Measurements from ENCODE around the gene RNF225.
A peak's percentile ranks its signal among the peaks of the same experiment; 100 is the strongest.

Gene RNF225

DNA sequence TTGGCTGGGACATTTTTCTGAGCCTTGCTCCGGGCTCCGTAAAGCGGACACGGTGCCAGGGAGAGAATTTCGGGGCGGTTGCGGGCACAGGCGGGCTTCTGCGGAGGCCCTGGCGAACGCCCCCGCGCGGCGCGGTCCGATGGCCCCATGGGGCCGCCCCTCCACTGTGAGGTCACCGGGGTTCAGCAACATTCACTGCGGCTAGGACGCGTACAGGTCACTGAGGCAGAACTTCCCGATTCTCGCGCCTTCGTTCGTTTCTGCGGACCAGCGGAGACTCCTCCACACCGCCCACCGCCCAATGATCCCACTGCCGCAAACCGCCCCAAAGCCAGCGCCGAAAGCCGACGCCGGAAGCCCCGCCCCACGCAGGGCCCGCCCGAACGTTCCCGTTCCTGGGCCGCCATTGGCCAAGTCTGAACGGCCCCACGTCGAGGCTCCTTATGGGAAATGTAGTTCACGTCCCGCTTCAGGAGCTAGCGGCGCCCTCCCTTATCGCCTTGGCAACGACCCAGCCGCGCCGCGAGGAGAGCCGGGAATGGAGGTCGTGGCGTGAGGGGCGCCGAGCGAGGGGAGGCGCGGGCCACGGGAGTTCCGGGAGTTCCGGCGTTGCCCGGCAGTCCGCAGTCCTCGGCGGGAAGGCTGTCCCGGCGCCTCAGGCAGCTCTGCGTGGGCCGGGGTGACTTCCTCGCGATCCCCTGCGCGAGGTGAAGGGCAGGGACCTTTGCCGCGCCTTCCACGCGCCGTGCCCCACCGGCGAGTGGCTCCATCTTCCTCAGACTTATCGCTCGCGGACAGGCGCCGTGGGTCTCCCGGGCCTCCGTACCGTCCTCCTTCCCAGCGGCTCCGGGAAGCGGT is 12.9 kb downstream of the RNF225 start, which contains the start of gene ZNF584:
ZNF584 (plus strand) TSS at position 498 of the 858 bp plus-strand sequence. CDS start 499 bp downstream, outside the sequence.
- Histone ChIP-seq H3K9me3 (no peaks in the 10 kb centered on the region), H3K27me3 (no peaks in the 10 kb centered on the region), H3K36me3 (peaks cover 0 to 6% (median 2%) of the 10 kb centered on the region in 3 donors), H3K27ac (peak within 1 kb of the TSS; percentile 86 to 92), H3K4me1 (peaks cover 0 to 22% (median 18%) of the 10 kb centered on the region in 4 donors), H3K4me3 (peak within 1 kb of the TSS; percentile 76 to 99)
- peak; percentile 94 to 96 for DNase-seq
- intact Hi-C loops (cut with DNase I; ENCODE audit: low total_unique reads), result no loop called here
- TF ChIP-seq, protein P1, sequence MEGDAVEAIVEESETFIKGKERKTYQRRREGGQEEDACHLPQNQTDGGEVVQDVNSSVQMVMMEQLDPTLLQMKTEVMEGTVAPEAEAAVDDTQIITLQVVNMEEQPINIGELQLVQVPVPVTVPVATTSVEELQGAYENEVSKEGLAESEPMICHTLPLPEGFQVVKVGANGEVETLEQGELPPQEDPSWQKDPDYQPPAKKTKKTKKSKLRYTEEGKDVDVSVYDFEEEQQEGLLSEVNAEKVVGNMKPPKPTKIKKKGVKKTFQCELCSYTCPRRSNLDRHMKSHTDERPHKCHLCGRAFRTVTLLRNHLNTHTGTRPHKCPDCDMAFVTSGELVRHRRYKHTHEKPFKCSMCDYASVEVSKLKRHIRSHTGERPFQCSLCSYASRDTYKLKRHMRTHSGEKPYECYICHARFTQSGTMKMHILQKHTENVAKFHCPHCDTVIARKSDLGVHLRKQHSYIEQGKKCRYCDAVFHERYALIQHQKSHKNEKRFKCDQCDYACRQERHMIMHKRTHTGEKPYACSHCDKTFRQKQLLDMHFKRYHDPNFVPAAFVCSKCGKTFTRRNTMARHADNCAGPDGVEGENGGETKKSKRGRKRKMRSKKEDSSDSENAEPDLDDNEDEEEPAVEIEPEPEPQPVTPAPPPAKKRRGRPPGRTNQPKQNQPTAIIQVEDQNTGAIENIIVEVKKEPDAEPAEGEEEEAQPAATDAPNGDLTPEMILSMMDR (IDR thresholded peaks at IDR 0.05), result no peak

DNA sequence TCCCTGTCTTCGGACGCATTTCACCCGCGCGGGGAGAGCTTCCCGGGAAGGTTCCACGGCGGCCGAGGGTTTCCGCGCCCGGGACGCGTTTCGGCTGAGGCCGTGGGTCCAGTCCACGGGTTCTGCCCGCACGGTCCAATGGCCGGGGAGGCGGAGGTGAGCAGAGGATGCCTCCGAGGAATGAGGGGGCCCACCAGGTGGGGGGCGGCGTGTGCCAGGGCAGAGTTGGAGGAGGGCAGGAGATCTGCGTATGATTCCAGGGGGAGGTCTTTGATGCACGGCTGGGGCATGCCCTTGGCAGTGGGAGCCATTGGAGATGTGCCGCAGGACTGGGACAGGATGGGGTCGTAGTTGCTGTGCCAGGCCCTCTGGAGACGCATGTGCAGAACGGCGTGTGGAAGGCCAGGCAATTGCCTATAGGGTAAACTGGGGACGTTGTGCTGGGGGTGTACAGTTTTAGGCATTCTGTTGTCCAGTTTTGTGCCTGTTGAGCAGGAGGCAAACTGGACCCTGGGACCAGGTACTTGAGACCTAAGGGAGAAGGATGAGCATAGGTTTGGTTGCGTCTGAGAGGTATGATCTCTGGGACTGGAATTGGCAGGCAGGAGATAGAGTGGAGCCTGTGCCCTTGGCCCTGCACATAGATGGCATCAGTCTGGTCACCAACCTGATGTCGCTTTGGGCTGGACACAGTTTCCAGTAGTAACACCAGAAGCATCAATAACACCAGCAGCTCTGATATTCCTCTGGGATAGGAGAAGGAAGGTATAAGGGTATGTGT is 13.7 kb downstream of the RNF225 start:
- peaks cover 0 to 22% (median 18%) of the 10 kb centered on the region in 4 donors for H3K4me1 ChIP-seq
- peak overlapping the region; percentile 86 to 92 for H3K27ac ChIP-seq
- H3K27me3 ChIP-seq, result no peaks in the 10 kb centered on the region
- H3K36me3 ChIP-seq, result peaks cover 0 to 6% (median 4%) of the 10 kb centered on the region in 3 donors
- H3K4me3 ChIP-seq, result peak overlapping the region; percentile 76 to 99
- H3K9me3 ChIP-seq, result no peaks in the 10 kb centered on the region
- intact Hi-C loops (cut with DNase I; ENCODE audit: low total_unique reads), result no loop called here
- TF ChIP-seq, protein P1 (IDR thresholded peaks at IDR 0.05), result no peak
- DNase-seq, result peak in 1 of 2 donors; percentile 62

DNA sequence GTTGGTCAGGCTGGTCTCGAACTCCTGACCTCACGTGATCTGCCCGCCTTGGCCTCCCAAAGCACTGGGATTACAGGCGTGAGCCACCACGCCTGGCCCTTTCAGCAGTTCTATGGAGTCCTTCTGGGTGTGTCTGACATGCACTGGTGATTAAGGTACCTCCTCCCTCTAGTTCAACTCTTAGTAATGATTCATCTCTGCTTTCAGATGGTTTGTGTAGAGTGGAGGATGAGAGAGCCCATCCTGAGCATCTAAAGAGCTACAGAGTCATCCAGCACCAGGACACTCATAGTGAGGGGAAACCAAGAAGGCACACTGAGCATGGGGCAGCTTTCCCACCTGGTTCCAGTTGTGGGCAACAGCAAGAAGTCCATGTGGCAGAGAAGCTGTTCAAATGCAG is 21.1 kb downstream of the RNF225 start:
- TF ChIP-seq, protein P1 (IDR thresholded peaks at IDR 0.05), result no peak
- Histone ChIP-seq H3K4me1 (no peaks in the 10 kb centered on the region), H3K9me3 (peaks cover 0 to 16% (median 0%) of the 10 kb centered on the region in 3 donors), H3K4me3 (no peak overlapping the region), H3K27me3 (no peaks in the 10 kb centered on the region), H3K27ac (no peak overlapping the region), H3K36me3 (peaks cover 54 to 71% (median 65%) of the 10 kb centered on the region in 3 donors)
- intact Hi-C loops (cut with DNase I; ENCODE audit: low total_unique reads), result no loop called here
- no peak for DNase-seq

DNA sequence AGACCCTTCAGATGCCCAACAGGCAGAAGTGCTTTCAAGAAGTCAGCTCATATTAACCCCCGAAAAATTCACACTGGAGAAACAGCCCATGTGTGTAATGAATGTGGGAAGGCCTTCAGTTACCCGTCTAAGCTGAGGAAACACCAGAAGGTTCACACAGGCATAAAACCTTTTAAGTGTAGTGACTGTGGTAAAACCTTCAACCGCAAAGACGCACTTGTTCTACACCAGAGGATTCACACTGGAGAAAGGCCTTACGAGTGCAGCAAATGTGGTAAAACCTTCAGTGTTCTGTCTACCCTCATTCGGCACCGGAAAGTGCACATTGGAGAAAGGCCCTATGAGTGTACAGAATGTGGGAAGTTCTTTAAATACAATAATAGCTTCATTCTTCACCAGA is 21.6 kb downstream of the RNF225 start:
- Histone ChIP-seq H3K27me3 (no peaks in the 10 kb centered on the region), H3K27ac (no peak overlapping the region), H3K4me1 (no peaks in the 10 kb centered on the region), H3K9me3 (peaks cover 0 to 20% (median 0%) of the 10 kb centered on the region in 3 donors), H3K4me3 (no peak overlapping the region), H3K36me3 (peaks cover 54 to 72% (median 69%) of the 10 kb centered on the region in 3 donors)
- no peak for DNase-seq
- intact Hi-C loops (cut with DNase I; ENCODE audit: low total_unique reads), result no loop called here
- TF ChIP-seq, protein P1 (IDR thresholded peaks at IDR 0.05), result no peak

DNA sequence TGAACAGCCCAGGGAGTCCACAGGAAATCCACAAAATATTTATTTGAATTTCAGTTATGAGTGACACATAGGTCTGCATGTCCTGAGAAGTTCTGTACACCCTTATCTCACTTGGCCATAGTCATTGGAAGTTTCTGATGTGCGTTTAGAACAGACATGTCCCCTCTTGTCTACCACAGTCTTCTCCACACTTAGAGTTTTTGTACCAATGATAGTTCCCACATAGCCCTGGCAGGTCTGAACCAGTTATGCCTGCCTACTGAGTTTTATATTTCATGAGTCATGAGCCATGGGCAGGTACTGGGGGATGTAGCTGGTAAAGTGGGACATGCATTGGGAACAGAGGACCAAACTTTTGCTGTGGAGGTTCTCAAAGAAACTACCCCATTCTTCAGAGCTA is 33.2 kb downstream of the RNF225 start:
- Histone ChIP-seq H3K4me3 (no peak overlapping the region), H3K9me3 (peaks cover 34 to 88% (median 75%) of the 10 kb centered on the region in 3 donors)

More for the DNA sequence above, 33.2 kb downstream of the RNF225 start:
- TF ChIP-seq, protein P1 (IDR thresholded peaks at IDR 0.05), result no peak
- no peak overlapping the region for H3K27ac ChIP-seq
- DNase-seq, result no peak
- H3K36me3 ChIP-seq, result peaks cover 40 to 58% (median 45%) of the 10 kb centered on the region in 3 donors
- H3K4me1 ChIP-seq, result no peaks in the 10 kb centered on the region
- intact Hi-C loops (cut with DNase I; ENCODE audit: low total_unique reads), result no loop called here
- H3K27me3 ChIP-seq, result no peaks in the 10 kb centered on the region

Measured in tibial artery (tissue), 4 donors.